DND-41 (cell line): ENCODE results near the gene KCNT2.

Experiments used
- ATAC-seq: fragments of 200-7000 bp; cut with Tn5 transposase; 3 replicates; pipeline ENCODE4 v1.9.1; 2021; ENCODE audit warnings: low read depth; ENCODE audit not compliant: insufficient read depth
- DNase-seq: peaks from one replicate; pipeline ENCODE4 v3.0.0-alpha.2; 2020
- H2AFZ ChIP-seq: 2 replicates; pipeline ENCODE4 v1.6.0; 2012; ENCODE audit warnings: low read depth, low read length
- H3K27ac ChIP-seq: 2 replicates; pipeline ENCODE4 v1.5.1; 2012; ENCODE audit warnings: low read length, inconsistent platforms
- H3K27me3 ChIP-seq: fragments of 200-600 bp; sonication (generic); 2 replicates; pipeline ENCODE4 v1.6.0; 2012; ENCODE audit warnings: low read length, mild to moderate bottlenecking, inconsistent platforms; ENCODE audit not compliant: insufficient read depth, poor library complexity
- H3K36me3 ChIP-seq: 2 replicates; pipeline ENCODE4 v1.5.1; 2012; ENCODE audit warnings: low read length, inconsistent platforms; ENCODE audit not compliant: insufficient read depth
- H3K4me1 ChIP-seq: 2 replicates; pipeline ENCODE4 v1.5.1; 2012; ENCODE audit warnings: mild to moderate bottlenecking, low read length; ENCODE audit not compliant: insufficient read depth
- H3K4me2 ChIP-seq: 2 replicates; pipeline ENCODE4 v1.6.0; 2012; ENCODE audit warnings: mild to moderate bottlenecking, moderate library complexity, low read length, inconsistent platforms; ENCODE audit not compliant: insufficient read depth
- H3K4me3 ChIP-seq, 2 experiments: fragments of 200-600 bp in 1 of 2; shearing (Covaris generic) in 1 of 2; 2 replicates each; pipeline ENCODE4 v1.5.1; 2012 to 2016; ENCODE audit warnings: inconsistent platforms in 2 of 2, low read length in 2 of 2, mild to moderate bottlenecking in 2 of 2, low read depth in 1 of 2, moderate library complexity in 1 of 2
- H3K79me2 ChIP-seq: 2 replicates; pipeline ENCODE4 v1.6.0; 2012; ENCODE audit warnings: low read length, inconsistent platforms; ENCODE audit not compliant: insufficient read depth
- H3K9ac ChIP-seq: 2 replicates; pipeline ENCODE4 v1.6.0; 2012; ENCODE audit warnings: low read depth, mild to moderate bottlenecking, inconsistent platforms, low read length, moderate library complexity
- H3K9me3 ChIP-seq: 2 replicates; pipeline ENCODE4 v1.5.1; 2012; ENCODE audit warnings: low read length, moderate library complexity, mild to moderate bottlenecking, inconsistent platforms; ENCODE audit not compliant: insufficient read depth, severe bottlenecking
- H4K20me1 ChIP-seq: 2 replicates; pipeline ENCODE4 v1.6.0; 2012; ENCODE audit warnings: low read length; ENCODE audit not compliant: insufficient read depth
- EZH2 ChIP-seq: IDR thresholded peaks from 3 replicates; pipeline ENCODE4 v1.6.1; 2012; ENCODE audit warnings: borderline replicate concordance, low read depth, mild to moderate bottlenecking, moderate library complexity, low read length, inconsistent platforms; ENCODE audit not compliant: severe bottlenecking
- TF ChIP-seq, protein P1 (sequence below): IDR thresholded peaks from 2 replicates; pipeline ENCODE4 v1.5.1; 2012; ENCODE audit warnings: borderline replicate concordance, low read length, moderate library complexity, mild to moderate bottlenecking; ENCODE audit not compliant: poor library complexity, severe bottlenecking; ENCODE audit errors: extremely low read depth

The KCNT2 gene

DNA sequence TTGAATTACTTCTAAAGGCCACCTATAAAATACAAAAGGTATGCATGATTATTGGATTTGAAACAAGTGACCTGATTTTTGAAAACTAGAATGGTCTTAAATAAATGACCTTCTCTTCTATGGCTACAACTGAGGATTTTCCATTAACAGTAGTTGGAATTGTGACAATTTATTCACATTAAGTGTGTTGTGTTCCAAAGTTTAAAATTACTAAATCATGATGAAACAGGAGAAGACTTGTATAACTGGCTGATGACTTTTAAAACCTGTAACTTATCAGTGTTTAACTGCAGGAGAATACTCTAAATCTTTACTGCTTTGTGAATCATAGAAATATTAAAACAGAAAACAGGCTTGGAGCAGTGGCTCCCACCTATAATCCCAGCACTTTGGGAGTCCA, 4.6 kb downstream of the KCNT2 start:
- Histone ChIP-seq H3K27ac (no peak overlapping the region), H3K4me2 (no peak overlapping the region), H3K4me1 (no peaks in the 10 kb centered on the region), H3K36me3 (no peaks in the 10 kb centered on the region), H3K9ac (no peak overlapping the region), H2AFZ (no peak overlapping the region), H4K20me1 (no peaks in the 10 kb centered on the region), H3K27me3 (no peaks in the 10 kb centered on the region), H3K9me3 (no peaks in the 10 kb centered on the region), H3K79me2 (no peaks in the 10 kb centered on the region), H3K4me3 (no peak overlapping the region)
- DNase-seq (no peak), ATAC-seq (no peak)
- TF ChIP-seq EZH2 = no peak
- TF ChIP-seq, protein P1, sequence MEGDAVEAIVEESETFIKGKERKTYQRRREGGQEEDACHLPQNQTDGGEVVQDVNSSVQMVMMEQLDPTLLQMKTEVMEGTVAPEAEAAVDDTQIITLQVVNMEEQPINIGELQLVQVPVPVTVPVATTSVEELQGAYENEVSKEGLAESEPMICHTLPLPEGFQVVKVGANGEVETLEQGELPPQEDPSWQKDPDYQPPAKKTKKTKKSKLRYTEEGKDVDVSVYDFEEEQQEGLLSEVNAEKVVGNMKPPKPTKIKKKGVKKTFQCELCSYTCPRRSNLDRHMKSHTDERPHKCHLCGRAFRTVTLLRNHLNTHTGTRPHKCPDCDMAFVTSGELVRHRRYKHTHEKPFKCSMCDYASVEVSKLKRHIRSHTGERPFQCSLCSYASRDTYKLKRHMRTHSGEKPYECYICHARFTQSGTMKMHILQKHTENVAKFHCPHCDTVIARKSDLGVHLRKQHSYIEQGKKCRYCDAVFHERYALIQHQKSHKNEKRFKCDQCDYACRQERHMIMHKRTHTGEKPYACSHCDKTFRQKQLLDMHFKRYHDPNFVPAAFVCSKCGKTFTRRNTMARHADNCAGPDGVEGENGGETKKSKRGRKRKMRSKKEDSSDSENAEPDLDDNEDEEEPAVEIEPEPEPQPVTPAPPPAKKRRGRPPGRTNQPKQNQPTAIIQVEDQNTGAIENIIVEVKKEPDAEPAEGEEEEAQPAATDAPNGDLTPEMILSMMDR = no peak

- Histone ChIP-seq H2AFZ (no peak overlapping the region), H3K79me2 (no peaks in the 10 kb centered on the region), H3K4me3 (no peak overlapping the region)
Measured at GRCh38 chr1:196598942-196599748, 9.1 kb downstream of the KCNT2 start.

DNA sequence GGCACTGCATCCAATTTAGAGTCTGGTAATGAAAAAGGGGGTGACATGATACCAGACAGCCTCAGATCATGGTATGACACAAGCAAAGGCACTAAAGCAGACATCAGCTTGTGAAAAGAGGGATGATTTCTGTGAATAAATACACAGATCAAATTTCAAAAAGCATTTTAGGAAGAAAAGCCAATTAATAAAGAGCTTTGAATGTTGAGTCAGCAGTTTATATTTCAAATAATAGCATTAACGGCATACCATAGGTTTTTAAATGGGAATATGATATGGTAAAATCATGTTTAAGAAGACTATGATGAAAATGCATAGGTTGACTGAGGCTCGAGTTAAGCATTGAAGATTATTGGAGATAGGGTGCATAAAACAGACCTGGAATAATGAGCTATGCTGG, 13.5 kb downstream of the KCNT2 start:
- no peaks in the 10 kb centered on the region for H3K9me3 ChIP-seq
- no peak overlapping the region for H3K9ac ChIP-seq
- no peak overlapping the region for H3K4me3 ChIP-seq
- no peaks in the 10 kb centered on the region for H3K4me1 ChIP-seq
- ATAC-seq (no peak), DNase-seq (no peak)
- H2AFZ ChIP-seq = no peak overlapping the region
- no peak overlapping the region for H3K27ac ChIP-seq
- H3K27me3 ChIP-seq = no peaks in the 10 kb centered on the region
- H4K20me1 ChIP-seq = no peaks in the 10 kb centered on the region
- no peak for TF ChIP-seq EZH2
- TF ChIP-seq, protein P1 = no peak
- no peaks in the 10 kb centered on the region for H3K79me2 ChIP-seq
- no peaks in the 10 kb centered on the region for H3K36me3 ChIP-seq
- no peak overlapping the region for H3K4me2 ChIP-seq

More at GRCh38 chr1:196598942-196599748, 9.1 kb downstream of the KCNT2 start:
- Histone ChIP-seq H3K9me3 (no peaks in the 10 kb centered on the region), H3K4me1 (no peaks in the 10 kb centered on the region), H3K27me3 (no peaks in the 10 kb centered on the region), H3K9ac (no peak overlapping the region), H3K27ac (no peak overlapping the region), H4K20me1 (no peaks in the 10 kb centered on the region), H3K36me3 (no peaks in the 10 kb centered on the region), H3K4me2 (no peak overlapping the region)
- no peak for ATAC-seq
- TF ChIP-seq, protein P1 = no peak
- TF ChIP-seq EZH2 = no peak
- DNase-seq = no peak
